NCI-H1417 (cell line): ENCODE measurements around the gene OR2G6.
"Not testable (repeated sequence)": the region's sequence is repeated elsewhere in the genome, so short reads cannot be mapped to it uniquely, and the experiment has no call there.

ENCODE experiments used
- DNase-seq, 3 experiments: peaks; one replicate each; lab custom pipeline; 2025; lab: John Stamatoyannopoulos, UW

OR2G6 gene

DNA sequence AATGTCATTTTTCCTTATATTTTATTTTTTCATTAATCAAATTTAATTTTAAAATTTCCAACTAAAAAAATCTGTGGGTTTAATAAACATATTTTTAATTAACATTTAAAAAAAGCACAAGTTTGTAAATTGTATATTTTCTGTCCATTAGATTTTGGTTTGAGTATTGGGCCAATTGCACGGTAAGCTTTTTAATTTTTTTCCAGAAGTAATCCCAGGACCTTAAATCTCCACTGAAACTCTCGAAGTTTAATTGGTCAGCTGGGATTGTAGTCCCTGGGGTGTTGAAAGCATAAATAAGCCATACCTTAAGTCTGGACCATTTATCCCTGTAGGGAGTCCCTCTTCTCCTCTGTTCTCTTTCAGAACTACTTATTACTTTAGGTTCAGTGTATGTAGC lies at the start of gene OR2G6:
Gene OR2G6, plus strand, starts transcription at position 301 of the 400 bp plus-strand sequence. CDS start 13,574 bp downstream, outside the sequence.
- not testable (repeated sequence) for DNase-seq

- not testable (repeated sequence) for DNase-seq
Measured at GRCh38 chr1:248459117-248459516, 48.8 kb upstream of the OR2G6 start.

GRCh38 chr1:248471154-248471553 lies 36.7 kb upstream of the OR2G6 start:
- no peak for DNase-seq

DNA sequence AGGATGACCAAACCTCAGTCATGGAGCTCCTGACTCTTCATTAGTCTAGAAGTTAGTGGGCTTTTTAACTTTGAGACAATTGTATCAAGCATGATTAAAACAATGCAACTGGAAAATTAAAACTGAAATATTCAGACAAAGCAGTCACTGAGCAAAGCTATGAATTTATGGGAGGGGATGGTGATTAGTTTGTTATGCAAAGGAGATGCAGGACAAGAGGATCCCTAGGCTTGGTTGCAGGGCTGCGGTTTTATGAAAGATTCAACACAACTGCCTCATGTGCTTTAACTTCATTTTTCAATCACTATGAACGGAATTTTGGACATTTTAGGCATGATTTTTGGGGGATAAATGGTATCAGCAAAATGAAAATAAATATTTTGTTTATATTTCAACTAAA lies 35.8 kb upstream of the OR2G6 start:
- not testable (repeated sequence) for DNase-seq

- not testable (repeated sequence) for DNase-seq
Measured at GRCh38 chr1:248473051-248473450, 34.8 kb upstream of the OR2G6 start, which contains the start of gene OR2T3. Gene OR2T3, plus strand, starts transcription at chr1:248473351. Its CDS starts 0 bp downstream, at chr1:248473351.

GRCh38 chr1:248475660-248476059 lies 32.2 kb upstream of the OR2G6 start:
- not testable (repeated sequence) for DNase-seq

DNA sequence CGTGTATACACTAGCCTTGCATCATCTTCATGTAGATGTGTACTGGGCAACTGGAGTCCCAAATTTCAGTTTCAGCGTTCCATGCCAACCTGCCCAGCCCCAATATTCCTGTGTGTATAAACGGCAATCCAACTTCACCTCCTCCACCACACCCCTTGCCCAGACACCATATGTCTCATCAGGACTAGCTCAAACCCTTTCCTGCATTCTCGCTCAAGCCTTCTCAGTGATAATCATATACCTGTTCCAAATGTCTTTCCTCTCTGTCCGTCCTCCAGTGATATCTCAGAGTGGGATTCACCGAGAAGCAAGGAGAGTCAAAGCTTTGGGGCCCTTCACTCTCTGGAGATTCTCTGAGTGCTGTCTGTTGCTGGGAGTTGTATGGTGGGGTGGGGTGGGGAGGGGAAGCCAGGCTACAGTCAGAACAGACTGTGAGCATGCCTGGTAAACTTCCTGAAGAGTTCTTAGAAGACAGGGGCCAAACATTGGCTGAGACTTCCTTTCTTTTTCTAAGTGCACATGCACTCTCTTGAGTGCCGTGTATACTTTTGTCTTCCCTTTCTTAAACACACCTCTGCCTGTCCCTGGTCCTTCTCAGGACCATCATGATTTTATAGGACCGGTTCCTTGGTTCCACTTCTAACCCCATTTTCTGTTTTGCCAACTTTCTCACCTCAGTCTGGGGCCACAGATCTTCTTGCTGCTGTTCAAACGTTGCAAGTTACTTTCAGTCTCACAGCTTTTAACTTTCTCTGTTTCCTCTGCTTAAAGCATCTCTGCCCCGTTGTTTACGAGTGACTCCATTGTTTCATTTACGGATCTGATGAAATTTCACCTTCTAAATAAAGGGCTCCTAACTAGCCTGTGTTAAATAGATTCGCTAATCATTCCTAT lies 25.9 kb upstream of the OR2G6 start:
- DNase-seq, result not testable (repeated sequence)

- not testable (repeated sequence) for DNase-seq
Measured at GRCh38 chr1:248488289-248488688, 19.6 kb upstream of the OR2G6 start, which contains the start of gene OR2T5. Gene OR2T5, plus strand, starts transcription at chr1:248488589. Its CDS starts 0 bp downstream, at chr1:248488589.

DNA sequence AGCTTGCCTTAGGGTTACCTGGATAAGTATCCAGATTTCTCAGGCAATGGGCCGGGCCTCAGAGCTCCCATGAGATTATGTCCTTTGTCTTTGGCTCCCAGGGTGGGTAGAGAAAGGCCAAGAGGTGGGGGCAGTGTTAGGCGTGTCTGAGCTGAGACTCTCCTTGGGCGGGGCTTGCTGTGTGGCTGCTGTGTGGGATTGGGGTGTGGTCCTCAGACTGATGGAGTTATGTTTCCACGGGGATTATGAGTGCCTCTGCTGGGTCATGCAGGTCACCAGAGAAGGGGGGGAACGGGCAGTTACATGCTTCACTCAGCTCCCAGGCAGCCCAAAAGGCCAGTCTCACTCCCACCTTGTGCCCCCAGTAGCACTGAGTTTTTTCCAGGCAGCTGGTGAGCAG lies 11.2 kb upstream of the OR2G6 start:
- DNase-seq, result not testable (repeated sequence)

GRCh38 chr1:248500305-248501035 lies 7.4 kb upstream of the OR2G6 start:
- DNase-seq, result not testable (repeated sequence)

DNA sequence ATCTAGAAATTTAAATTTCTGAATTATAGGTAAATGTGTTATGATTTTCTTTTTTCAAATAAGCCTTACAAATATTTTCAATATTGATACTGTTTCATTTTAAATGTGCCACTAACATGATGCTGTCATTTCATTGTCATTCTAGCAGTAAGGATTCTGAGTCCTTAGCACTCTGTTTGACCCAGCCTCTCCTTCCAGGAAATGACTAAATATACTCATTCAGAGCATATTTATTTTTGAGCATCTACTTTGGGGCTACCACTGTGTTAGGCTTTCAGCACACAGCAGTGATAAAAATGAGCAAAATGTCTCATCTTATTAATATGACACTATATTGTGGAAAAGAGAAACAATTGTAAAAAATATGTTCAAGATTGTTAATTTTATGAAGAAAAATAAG lies 2.3 kb downstream of the OR2G6 start:
- not testable (repeated sequence) for DNase-seq

DNA sequence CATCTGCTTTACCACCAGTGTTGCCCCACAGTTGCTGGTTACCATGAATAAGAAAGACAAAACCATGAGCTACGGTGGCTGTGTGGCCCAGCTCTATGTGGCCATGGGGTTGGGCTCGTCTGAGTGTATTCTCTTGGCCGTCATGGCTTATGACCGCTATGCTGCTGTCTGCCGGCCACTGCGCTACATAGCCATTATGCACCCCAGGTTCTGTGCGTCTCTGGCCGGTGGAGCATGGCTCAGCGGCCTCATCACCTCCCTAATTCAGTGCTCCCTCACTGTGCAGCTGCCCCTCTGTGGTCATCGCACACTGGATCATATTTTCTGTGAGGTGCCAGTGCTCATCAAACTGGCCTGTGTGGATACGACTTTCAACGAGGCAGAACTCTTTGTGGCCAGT lies 14.0 kb downstream of the OR2G6 start:
- no peak for DNase-seq

GRCh38 chr1:248537449-248537848 lies 29.6 kb downstream of the OR2G6 start:
- DNase-seq, result not testable (repeated sequence)

DNA sequence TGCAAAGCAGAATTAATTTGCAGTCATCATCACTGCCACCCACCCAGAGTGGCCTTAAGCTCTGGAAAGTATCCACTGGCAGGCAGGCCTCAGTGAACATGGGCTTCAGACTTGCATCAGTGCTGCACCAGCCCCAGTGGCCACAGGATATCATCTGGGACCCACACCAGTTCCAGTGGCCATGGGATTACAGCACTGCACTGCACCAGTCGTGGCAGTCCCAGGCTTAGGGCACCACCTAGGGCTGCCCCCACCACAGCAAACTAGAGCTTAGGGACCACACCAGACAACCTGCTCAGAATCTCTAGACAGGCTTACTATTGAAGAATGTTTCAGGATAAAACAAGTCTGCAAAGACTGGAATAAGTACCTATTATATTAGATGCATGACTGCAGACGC lies 39.5 kb downstream of the OR2G6 start:
- not testable (repeated sequence) for DNase-seq

GRCh38 chr1:248551027-248551426 lies 43.2 kb downstream of the OR2G6 start:
- not testable (repeated sequence) for DNase-seq

DNA sequence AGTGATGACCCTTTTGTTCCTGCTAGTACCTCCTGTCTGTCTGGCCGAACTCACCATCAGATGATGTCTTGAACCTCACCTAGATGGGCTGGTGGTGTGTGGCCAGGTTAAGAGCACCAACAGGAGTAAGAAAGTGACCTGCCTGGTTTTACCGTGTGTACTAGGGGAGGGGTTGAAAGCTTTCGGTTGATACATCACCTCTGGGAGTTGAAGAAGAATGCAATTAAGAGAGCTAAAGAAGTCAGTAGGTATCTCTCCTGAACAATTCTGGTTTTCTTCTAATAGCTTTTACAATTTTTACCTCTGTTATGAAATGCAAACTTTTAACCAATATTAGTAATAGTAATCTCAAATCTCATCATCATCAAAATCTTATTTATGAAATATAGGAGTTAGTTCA lies 54.8 kb downstream of the OR2G6 start, which contains the start of gene OR2T29:
Gene OR2T29, minus strand, starts transcription at position 101 of the 400 bp plus-strand sequence. CDS start 3,281 bp downstream, outside the sequence.
- not testable (repeated sequence) for DNase-seq

- not testable (repeated sequence) for DNase-seq
Measured at GRCh38 chr1:248565530-248566373, 57.9 kb downstream of the OR2G6 start.

DNA sequence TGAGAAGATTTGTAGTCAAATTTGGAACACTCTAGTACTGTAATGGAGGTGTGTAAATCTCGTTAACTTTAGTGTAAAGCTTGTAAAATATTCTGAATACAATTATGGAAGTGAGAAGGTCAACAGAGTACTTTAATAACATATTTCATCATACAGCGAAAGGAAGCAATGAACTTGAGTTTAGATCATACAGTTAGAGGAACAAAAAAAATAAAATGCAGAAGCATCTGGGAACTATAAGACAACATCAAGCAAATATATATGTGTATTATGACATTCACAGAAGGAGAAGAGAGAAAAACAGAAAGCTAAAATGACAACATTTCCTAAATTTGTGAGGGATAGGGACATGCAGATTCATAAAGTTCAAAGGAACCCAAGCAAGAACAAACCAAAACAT lies 61.2 kb downstream of the OR2G6 start:
- DNase-seq, result not testable (repeated sequence)

DNA sequence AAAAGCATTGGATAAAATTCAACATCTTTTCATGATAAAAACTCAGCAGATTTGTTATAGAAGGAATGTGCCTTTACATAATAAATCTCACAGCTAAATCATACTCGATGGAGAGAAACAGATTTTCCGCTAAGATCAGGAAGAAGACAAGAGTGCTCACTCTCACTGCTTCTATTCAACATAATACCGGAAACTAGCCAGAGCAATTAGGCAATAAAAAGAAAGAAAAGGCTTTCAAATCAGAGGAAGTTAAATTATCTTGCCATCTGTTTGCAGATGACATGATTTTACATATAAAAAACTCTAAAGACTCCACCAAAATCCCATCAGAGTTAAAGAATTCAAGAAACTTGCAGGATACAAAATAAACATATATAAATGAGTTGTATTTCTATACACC lies 62.9 kb downstream of the OR2G6 start:
- not testable (repeated sequence) for DNase-seq

- not testable (repeated sequence) for DNase-seq
Measured at GRCh38 chr1:248572049-248572448, 64.2 kb downstream of the OR2G6 start.

DNA sequence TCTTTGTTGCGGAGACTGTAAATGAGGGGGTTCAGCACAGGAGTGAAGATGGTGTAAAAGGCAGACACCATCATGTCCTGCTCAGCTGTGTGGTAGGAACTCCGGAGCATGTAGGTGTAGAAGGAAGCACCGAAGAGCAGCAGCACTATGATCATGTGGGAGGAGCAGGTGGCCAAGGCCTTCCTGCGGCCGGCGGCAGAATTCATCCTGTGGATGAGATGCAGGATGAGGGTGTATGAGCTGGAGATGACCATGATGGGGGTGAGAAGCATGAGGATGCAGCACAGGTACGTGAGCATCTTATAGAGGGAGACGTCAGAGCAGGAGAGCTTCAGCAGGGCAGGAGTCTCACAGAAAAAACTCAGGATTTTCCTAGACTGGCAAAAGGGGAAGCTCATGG lies 66.0 kb downstream of the OR2G6 start:
- not testable (repeated sequence) for DNase-seq
